KMS-11 (cell line): Measurements from ENCODE around the gene ARFGAP1.
A peak's percentile ranks its signal among the peaks of the same experiment; 100 is the strongest.

Experiments
- H2AFZ ChIP-seq: fragments of 200-600 bp; sonication (generic); 2 replicates; pipeline ENCODE4 v1.6.1; 2016; ENCODE audit warnings: antibody characterized with exemption, mixed run types, low read depth
- H3K27ac ChIP-seq: fragments of 200-600 bp; sonication (generic); 2 replicates; pipeline ENCODE4 v1.6.1; 2016; ENCODE audit warnings: mild to moderate bottlenecking, mixed run types
- H3K27me3 ChIP-seq: fragments of 200-600 bp; sonication (generic); 2 replicates; pipeline ENCODE4 v1.6.1; 2017; ENCODE audit warnings: mild to moderate bottlenecking, low read depth, mixed run types, moderate library complexity; ENCODE audit not compliant: insufficient read depth
- H3K36me3 ChIP-seq: fragments of 200-600 bp; sonication (generic); 2 replicates; pipeline ENCODE4 v1.6.1; 2017; ENCODE audit warnings: mild to moderate bottlenecking, mixed run types; ENCODE audit not compliant: insufficient read depth
- H3K4me1 ChIP-seq: fragments of 200-600 bp; sonication (generic); 2 replicates; pipeline ENCODE4 v1.6.1; 2016; ENCODE audit warnings: mild to moderate bottlenecking, low read depth, mixed run types; ENCODE audit not compliant: poor library complexity, severe bottlenecking
- H3K4me2 ChIP-seq: fragments of 200-600 bp; sonication (generic); 2 replicates; pipeline ENCODE4 v1.7.0; 2016; ENCODE audit warnings: mild to moderate bottlenecking, mixed run types
- H3K4me3 ChIP-seq: fragments of 200-600 bp; sonication (generic); IDR thresholded peaks from 2 replicates; pipeline ENCODE4 v1.6.1; 2017; ENCODE audit warnings: low read depth, low read length, mixed read lengths; ENCODE audit not compliant: insufficient read depth
- H3K79me2 ChIP-seq: fragments of 200-600 bp; sonication (generic); 2 replicates; pipeline ENCODE4 v1.6.1; 2016; ENCODE audit warnings: low read depth, mixed run types; ENCODE audit not compliant: insufficient read depth
- H3K9ac ChIP-seq: fragments of 200-600 bp; sonication (generic); 2 replicates; pipeline ENCODE4 v1.6.1; 2016; ENCODE audit warnings: mild to moderate bottlenecking, mixed run types
- H4K20me1 ChIP-seq: fragments of 200-600 bp; sonication (generic); 2 replicates; pipeline ENCODE4 v1.6.1; 2016; ENCODE audit warnings: mild to moderate bottlenecking, mixed run types; ENCODE audit not compliant: insufficient read depth
- CTCF ChIP-seq: fragments of 200-600 bp; sonication (generic); conservative IDR thresholded peaks from 2 replicates; pipeline ENCODE4 v1.6.1; 2017; ENCODE audit warnings: low read depth, mild to moderate bottlenecking, antibody characterized with exemption, low read length, moderate library complexity, mixed read lengths

The ARFGAP1 gene

GRCh38 chr20:63325021-63325471 is 52.4 kb downstream of the ARFGAP1 start:
- Histone ChIP-seq H3K4me3 (no peak overlapping the region), H3K4me1 (peaks cover 3% of the 10 kb centered on the region), H3K9ac (no peak overlapping the region), H3K27me3 (peaks cover 81% of the 10 kb centered on the region), H3K4me2 (no peak overlapping the region), H3K36me3 (no peaks in the 10 kb centered on the region), H4K20me1 (no peaks in the 10 kb centered on the region), H3K27ac (no peak overlapping the region), H3K79me2 (no peaks in the 10 kb centered on the region), H2AFZ (no peak overlapping the region)
- TF ChIP-seq CTCF: no peak

GRCh38 chr20:63325554-63326313 is 53.1 kb downstream of the ARFGAP1 start:
- Histone ChIP-seq H3K79me2 (no peaks in the 10 kb centered on the region), H3K4me2 (no peak overlapping the region), H3K27me3 (peaks cover 81% of the 10 kb centered on the region), H4K20me1 (no peaks in the 10 kb centered on the region), H3K9ac (no peak overlapping the region), H3K4me1 (peaks cover 3% of the 10 kb centered on the region), H3K4me3 (no peak overlapping the region), H2AFZ (no peak overlapping the region), H3K27ac (no peak overlapping the region), H3K36me3 (no peaks in the 10 kb centered on the region)
- no peak for TF ChIP-seq CTCF

GRCh38 chr20:63326314-63327230 is 54.0 kb downstream of the ARFGAP1 start:
- Histone ChIP-seq H3K4me3 (no peak overlapping the region), H3K36me3 (no peaks in the 10 kb centered on the region), H2AFZ (peak overlapping the region; percentile 10; the same call in 1 of the 2 replicates), H4K20me1 (no peaks in the 10 kb centered on the region), H3K4me1 (peaks cover 3% of the 10 kb centered on the region), H3K9ac (no peak overlapping the region), H3K4me2 (no peak overlapping the region), H3K79me2 (no peaks in the 10 kb centered on the region), H3K27ac (no peak overlapping the region), H3K27me3 (peaks cover 81% of the 10 kb centered on the region)
- TF ChIP-seq CTCF: no peak

GRCh38 chr20:63327231-63327745 is 54.7 kb downstream of the ARFGAP1 start:
- no peak overlapping the region for H3K9ac ChIP-seq
- H3K36me3 ChIP-seq: no peaks in the 10 kb centered on the region
- H3K4me2 ChIP-seq: no peak overlapping the region
- H2AFZ ChIP-seq: peak overlapping the region; percentile 10; the same call in 1 of the 2 replicates
- no peaks in the 10 kb centered on the region for H4K20me1 ChIP-seq
- H3K27me3 ChIP-seq: peaks cover 81% of the 10 kb centered on the region
- no peak overlapping the region for H3K27ac ChIP-seq
- no peak overlapping the region for H3K4me3 ChIP-seq
- peaks cover 3% of the 10 kb centered on the region for H3K4me1 ChIP-seq
- TF ChIP-seq CTCF: no peak
- no peaks in the 10 kb centered on the region for H3K79me2 ChIP-seq
